Peyer's patch (tissue), 4 donors: ENCODE data around the gene MCF2L2. TPM values are rescaled to one million over a fixed set of nuclear protein-coding genes. Genes with fewer than 3 reads are reported as not detected.

Source experiments
- DNase-seq, 3 donors: peaks; one replicate each; pipeline ENCODE4 v3.0.0-alpha.2; 2017 to 2019
- H3K27ac ChIP-seq, 4 donors: fragments of 200-600 bp; sonication (generic); one replicate each; pipeline ENCODE4 v1.5.1; 2016 to 2019
- H3K27me3 ChIP-seq, 2 donors: fragments of 200-600 bp; sonication (generic); one replicate each; pipeline ENCODE4 v1.5.1; 2019
- H3K36me3 ChIP-seq, 3 donors: fragments of 200-600 bp; sonication (generic); one replicate each; pipeline ENCODE4 v1.5.1; 2016 to 2019
- H3K4me1 ChIP-seq, 4 donors: fragments of 200-600 bp; sonication (generic); one replicate each; pipeline ENCODE4 v1.5.1; 2016 to 2019
- H3K4me3 ChIP-seq, 4 donors: fragments of 200-600 bp; sonication (generic); 1 replicate in 3 of 4; 2 replicates in 1 of 4; pipeline ENCODE4 v1.5.1; 2016 to 2019; ENCODE audit warnings: mild to moderate bottlenecking in 1 of 4
- H3K9me3 ChIP-seq, 4 donors: fragments of 200-600 bp; sonication (generic); one replicate each; pipeline ENCODE4 v1.5.1; 2016 to 2019; ENCODE audit warnings: mild to moderate bottlenecking in 1 of 4
- CTCF ChIP-seq, 6 experiments: fragments of 450-650 bp in 4 of 6; fragments of 200-600 bp in 2 of 6; sonication (generic) in 1 of 6; IDR thresholded peaks; one replicate each; pipeline ENCODE4 v1.5.1; 2017 to 2019; ENCODE audit warnings: antibody characterized with exemption in 6 of 6, mild to moderate bottlenecking in 3 of 6, moderate library complexity in 1 of 6
- POLR2A ChIP-seq, 2 donors: fragments of 450-650 bp; IDR thresholded peaks; one replicate each; pipeline ENCODE4 v1.5.1; 2017; ENCODE audit warnings: antibody characterized with exemption in 2 of 2, mild to moderate bottlenecking in 2 of 2, moderate library complexity in 2 of 2
- total RNA-seq, 4 donors: library from RNA; depleted of rRNA; stranded (reverse); fragments of >200 nt; gene quantifications; one replicate each; pipeline ENCODE4 v1.1.0, GENCODE V29; 2016

Gene MCF2L2
- total RNA-seq, 4 donors from 2014 or later: 0.67 to 12.4 (median 1.1) TPM

DNA sequence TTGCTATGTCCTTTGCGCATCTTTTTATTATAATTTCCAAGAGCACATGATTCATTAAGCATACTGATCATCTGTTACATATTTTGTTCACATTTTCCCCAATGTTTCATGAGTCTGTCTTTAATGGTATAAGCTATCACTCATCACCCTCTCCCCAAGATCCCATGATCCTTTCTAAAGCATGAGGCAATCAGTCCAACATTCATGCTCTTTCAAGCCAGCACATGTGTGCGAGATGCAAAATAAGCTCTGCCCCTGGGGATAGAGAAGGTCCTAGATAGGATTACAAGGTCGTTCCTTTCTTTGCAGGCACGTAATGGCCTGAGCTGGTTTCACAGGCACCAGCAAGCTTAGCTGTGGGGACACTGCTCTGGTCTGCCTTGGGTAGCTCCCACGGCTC is 207.6 kb downstream of the MCF2L2 start:
- peaks cover 0 to 9% (median 0%) of the 10 kb centered on the region in 4 donors for H3K4me1 ChIP-seq
- TF ChIP-seq POLR2A (IDR thresholded peaks at IDR 0.05) (no peak), CTCF (IDR thresholded peaks at IDR 0.05) (no peak)
- H3K4me3 ChIP-seq: no peak overlapping the region
- no peaks in the 10 kb centered on the region for H3K36me3 ChIP-seq
- no peak overlapping the region for H3K27ac ChIP-seq
- DNase-seq: no peak
- no peaks in the 10 kb centered on the region for H3K27me3 ChIP-seq
- H3K9me3 ChIP-seq: no peaks in the 10 kb centered on the region

DNA sequence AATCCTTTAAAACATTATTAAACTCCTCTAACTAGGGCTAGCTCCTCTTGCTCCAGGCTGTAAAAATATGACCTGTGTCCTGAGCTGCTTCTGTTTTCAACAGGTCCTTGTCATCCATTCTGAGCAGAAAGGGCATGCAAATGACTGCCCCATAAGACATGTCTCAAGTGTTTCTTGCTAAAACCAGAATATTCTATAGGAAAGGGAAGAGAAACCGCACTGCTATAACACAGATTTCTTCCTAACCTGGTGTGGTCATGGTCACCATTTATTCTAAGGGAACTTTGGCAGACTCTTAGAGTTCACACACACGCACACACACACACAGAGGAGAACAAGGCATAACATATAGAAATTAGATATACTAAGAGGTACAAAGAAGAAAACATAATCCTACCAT is 209.6 kb downstream of the MCF2L2 start:
- Histone ChIP-seq H3K9me3 (no peaks in the 10 kb centered on the region), H3K36me3 (no peaks in the 10 kb centered on the region), H3K27me3 (no peaks in the 10 kb centered on the region), H3K27ac (no peak overlapping the region), H3K4me3 (no peak overlapping the region), H3K4me1 (peaks cover 0 to 14% (median 0%) of the 10 kb centered on the region in 4 donors)
- TF ChIP-seq CTCF (IDR thresholded peaks at IDR 0.05): no peak
- TF ChIP-seq POLR2A (IDR thresholded peaks at IDR 0.05): no peak
- no peak for DNase-seq

DNA sequence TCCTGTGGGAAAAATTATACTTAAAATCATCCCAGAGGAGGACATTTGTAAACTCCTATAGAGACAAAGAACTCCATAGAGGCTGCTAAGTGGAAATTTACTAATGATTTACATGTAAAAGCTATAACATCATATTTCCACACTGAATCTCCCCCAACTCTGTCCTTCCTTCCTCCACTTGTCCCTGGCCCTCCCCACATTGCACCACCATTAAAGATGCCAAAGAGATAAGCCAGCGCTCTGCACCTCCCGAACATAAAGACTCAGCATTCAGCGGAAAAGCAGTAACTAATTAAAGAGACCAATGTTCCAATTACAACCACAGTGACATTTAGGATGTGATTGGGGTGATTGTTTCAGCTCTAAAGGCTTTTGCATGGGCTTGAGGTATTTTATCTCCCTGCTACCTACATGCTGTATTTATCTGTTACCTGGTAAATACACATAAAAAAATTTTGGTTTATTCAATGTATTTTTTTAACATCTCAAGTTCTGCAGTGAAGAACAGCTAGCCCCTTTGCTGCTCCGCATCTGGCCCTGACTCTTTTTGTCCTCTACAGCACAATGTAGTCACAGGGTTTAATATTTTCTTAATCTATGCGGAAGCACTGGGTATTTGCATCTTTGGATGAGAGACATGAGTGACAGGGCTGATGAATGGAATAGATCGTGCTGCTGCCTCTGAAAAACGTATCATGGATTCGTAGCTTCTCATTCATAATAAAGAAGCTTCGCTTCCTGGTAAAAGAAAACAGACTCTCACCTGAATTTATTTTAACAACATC is 210.7 kb downstream of the MCF2L2 start:
- Histone ChIP-seq H3K27me3 (no peaks in the 10 kb centered on the region), H3K4me1 (peaks cover 0 to 7% (median 0%) of the 10 kb centered on the region in 4 donors), H3K27ac (no peak overlapping the region), H3K36me3 (no peaks in the 10 kb centered on the region), H3K4me3 (peak overlapping the region in 1 of 4 donors; percentile 16), H3K9me3 (no peaks in the 10 kb centered on the region)
- DNase-seq: no peak
- TF ChIP-seq CTCF (IDR thresholded peaks at IDR 0.05): no peak
- no peak for TF ChIP-seq POLR2A (IDR thresholded peaks at IDR 0.05)

DNA sequence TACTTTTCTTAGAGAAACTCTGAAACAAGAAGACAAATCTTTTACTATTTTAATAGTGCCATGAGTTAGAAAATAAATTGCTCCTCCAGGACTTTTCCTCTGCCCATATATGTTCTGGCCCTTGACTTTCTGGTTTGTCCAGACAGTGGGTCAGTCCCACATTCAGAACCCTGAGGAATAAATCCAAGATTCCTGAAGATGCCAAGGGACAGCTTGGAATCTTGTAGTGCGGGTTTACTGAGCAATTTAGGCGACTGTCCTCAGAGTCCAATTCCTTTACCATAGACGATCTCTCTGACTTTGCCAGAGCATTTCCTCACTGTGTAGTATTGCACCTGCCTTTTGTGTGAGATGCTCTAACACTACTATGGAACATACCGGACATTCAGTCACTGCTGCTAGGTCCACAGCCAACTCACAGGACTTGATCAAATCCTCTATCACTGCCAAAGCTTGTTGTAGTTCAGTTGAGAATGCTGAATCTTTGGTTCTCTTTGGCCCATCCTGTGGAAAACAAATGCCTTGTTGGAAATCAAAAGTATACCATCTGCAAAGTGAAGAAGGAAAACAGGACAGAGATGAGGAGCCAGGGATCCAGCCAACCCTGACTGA is 212.7 kb downstream of the MCF2L2 start:
- TF ChIP-seq POLR2A (IDR thresholded peaks at IDR 0.05): no peak
- TF ChIP-seq CTCF (IDR thresholded peaks at IDR 0.05): no peak
- H3K27ac ChIP-seq: no peak overlapping the region
- H3K4me1 ChIP-seq: peaks cover 0 to 7% (median 0%) of the 10 kb centered on the region in 4 donors
- H3K4me3 ChIP-seq: no peak overlapping the region
- no peaks in the 10 kb centered on the region for H3K36me3 ChIP-seq
- no peaks in the 10 kb centered on the region for H3K27me3 ChIP-seq
- DNase-seq: no peak
- H3K9me3 ChIP-seq: no peaks in the 10 kb centered on the region

DNA sequence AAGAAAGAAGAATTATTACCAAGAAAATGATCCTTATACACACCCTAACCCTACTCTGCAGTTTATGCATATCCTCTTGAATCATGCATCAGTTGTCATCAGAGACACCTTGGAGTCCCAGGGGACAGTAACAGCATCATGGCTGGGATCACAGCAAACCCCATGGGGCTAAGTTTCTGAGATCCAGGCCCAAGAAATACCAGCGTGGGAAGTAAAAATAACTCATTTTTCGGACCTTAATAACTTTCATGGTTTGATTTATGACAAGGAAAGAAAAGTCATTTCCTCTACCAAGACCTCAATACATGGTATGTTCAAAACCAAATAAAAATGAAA is 214.2 kb downstream of the MCF2L2 start:
- Histone ChIP-seq H3K27ac (no peak overlapping the region), H3K4me3 (no peak overlapping the region), H3K9me3 (no peaks in the 10 kb centered on the region), H3K27me3 (no peaks in the 10 kb centered on the region), H3K36me3 (no peaks in the 10 kb centered on the region), H3K4me1 (peaks cover 0 to 7% (median 0%) of the 10 kb centered on the region in 4 donors)
- DNase-seq: no peak
- TF ChIP-seq CTCF (IDR thresholded peaks at IDR 0.05): no peak
- no peak for TF ChIP-seq POLR2A (IDR thresholded peaks at IDR 0.05)
